ENCODE data around the gene C1QTNF1. TPM values are rescaled to one million over a fixed set of nuclear protein-coding genes. Genes with fewer than 3 reads are reported as not detected.

Gene C1QTNF1
- total RNA-seq, 3 donors from 2014 or later: 16.9 to 33.3 (median 22.1) TPM

DNA sequence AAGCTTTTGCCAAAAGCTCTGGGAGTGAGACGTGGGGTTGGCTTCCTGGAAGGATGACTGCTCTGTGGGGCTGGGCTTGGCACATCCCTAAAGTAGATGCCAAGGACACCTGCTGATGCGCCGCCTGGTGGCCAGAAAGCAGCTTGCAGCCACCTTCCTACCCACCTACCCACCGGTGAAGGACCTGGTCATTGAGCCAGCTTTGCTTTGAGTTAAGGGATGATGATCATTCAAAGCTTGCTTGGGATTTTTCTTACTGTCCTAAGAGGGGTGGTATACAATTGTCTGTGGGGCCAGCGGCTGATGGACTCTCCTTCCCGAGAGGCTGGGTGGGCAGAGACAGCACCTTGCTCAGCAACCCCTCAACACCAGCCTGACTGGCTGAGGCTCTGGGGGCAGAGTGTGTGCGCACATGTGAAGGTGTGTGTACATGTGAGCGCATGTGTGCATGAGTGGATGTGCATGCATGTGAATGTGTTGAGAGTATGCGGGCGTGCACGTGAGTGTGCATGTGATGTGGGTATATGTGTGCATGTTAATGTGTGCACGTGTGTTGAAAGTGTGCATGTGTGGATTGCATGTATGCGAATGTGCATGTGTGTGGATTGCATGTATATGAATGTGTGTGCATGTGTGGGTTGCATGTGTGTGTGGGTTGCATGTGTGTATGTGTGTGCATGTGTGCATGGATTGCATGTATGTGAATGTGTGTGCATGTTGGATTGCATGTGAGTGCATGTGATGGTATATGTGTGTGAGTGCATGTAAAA, 18.6 kb downstream of the C1QTNF1 start:
- TF ChIP-seq, protein P1, sequence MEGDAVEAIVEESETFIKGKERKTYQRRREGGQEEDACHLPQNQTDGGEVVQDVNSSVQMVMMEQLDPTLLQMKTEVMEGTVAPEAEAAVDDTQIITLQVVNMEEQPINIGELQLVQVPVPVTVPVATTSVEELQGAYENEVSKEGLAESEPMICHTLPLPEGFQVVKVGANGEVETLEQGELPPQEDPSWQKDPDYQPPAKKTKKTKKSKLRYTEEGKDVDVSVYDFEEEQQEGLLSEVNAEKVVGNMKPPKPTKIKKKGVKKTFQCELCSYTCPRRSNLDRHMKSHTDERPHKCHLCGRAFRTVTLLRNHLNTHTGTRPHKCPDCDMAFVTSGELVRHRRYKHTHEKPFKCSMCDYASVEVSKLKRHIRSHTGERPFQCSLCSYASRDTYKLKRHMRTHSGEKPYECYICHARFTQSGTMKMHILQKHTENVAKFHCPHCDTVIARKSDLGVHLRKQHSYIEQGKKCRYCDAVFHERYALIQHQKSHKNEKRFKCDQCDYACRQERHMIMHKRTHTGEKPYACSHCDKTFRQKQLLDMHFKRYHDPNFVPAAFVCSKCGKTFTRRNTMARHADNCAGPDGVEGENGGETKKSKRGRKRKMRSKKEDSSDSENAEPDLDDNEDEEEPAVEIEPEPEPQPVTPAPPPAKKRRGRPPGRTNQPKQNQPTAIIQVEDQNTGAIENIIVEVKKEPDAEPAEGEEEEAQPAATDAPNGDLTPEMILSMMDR (IDR thresholded peaks at IDR 0.05): peak; percentile 77
- Histone ChIP-seq H3K4me3 (no peak overlapping the region), H3K36me3 (ENCODE audit: low read depth) (no peaks in the 10 kb centered on the region), H3K4me1 (ENCODE audit: low read depth) (peaks cover 6% of the 10 kb centered on the region), H3K9me3 (no peaks in the 10 kb centered on the region)
- intact Hi-C loops (cut with DNase I, micrococcal nuclease): no loop called here
- ATAC-seq (peak; percentile 87), DNase-seq (peak; percentile 82 to 92 (median 86))

DNA sequence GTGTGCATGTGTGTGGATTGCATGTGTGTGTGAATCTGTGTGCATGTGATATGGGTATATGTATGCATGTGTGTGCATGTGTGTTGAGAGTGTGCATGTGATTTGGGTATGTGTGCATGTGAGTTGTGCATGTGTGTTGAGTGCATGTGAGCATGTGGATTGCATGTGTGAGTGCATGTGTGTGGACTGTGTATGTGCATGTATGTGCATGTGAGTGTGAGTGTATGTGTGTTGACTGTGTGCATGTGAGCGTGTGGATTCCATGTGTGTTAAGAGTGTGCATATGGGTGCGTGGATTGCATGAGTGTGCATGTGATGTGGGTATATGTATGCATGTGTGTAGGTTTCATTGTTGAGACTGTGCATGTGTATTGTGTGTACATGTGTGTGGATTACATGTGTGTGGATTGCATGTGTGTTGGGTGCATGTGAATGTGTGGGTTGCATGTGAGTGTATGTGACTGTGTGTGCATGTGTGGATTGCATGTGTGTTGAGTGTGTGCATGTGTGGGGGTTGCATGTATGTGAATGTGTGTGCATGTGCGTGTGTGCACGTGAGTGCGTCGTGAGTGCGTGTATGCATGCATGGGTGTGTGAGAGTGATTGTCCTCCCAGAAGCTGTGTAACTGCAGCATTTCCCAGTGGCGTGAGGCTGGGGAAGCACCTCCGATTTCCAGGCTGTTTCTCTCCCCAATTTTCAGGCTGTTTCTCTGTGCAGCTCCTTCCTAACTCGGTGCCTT, 19.4 kb downstream of the C1QTNF1 start:
- H3K36me3 ChIP-seq (ENCODE audit: low read depth): no peaks in the 10 kb centered on the region
- peaks cover 6% of the 10 kb centered on the region for H3K4me1 ChIP-seq (ENCODE audit: low read depth)
- ATAC-seq (no peak), DNase-seq (no peak)
- no peaks in the 10 kb centered on the region for H3K9me3 ChIP-seq
- H3K4me3 ChIP-seq: no peak overlapping the region
- intact Hi-C loops (cut with DNase I, micrococcal nuclease): no loop called here
- TF ChIP-seq, protein P1 (IDR thresholded peaks at IDR 0.05): no peak

DNA sequence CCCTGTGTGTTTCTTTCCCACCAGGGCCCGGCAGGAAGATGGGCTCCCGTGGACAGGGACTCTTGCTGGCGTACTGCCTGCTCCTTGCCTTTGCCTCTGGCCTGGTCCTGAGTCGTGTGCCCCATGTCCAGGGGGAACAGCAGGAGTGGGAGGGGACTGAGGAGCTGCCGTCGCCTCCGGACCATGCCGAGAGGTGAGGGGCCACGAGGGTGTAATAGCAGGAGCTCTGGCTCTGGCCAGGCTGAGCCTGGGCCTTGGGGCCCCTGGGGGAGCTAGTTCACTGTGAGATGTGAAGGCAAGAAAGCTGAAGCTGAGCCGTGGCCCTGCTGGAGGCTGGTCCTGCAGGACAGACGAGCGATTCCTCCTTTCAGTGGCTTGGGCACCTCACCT, 20.0 kb downstream of the C1QTNF1 start:
- peak in 1 of 3 donors; percentile 21 for DNase-seq
- ATAC-seq: no peak
- intact Hi-C loops (cut with DNase I, micrococcal nuclease): no loop called here

DNA sequence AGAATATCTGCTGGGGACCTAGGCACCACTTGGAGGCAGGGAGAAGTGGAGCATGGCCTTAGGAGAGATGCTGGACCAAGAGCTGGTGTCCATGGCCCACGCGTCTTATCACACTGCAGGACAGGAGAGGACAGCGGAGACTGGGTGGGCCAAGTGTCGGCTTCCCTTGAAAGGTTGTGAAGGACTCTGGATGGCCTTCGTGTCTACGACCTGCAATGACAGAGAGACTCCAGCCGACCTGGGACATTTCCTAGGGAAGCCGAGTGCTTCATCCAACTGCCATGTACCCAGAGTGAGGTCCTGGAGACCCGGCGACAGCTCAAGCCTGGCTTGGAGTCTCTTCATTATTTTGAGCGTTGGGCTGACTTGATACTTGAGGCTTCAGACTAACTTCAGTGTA, 20.5 kb downstream of the C1QTNF1 start:
- Histone ChIP-seq H3K9me3 (no peaks in the 10 kb centered on the region), H3K4me1 (ENCODE audit: low read depth) (peaks cover 6% of the 10 kb centered on the region), H3K4me3 (no peak overlapping the region), H3K36me3 (ENCODE audit: low read depth) (no peaks in the 10 kb centered on the region)
- intact Hi-C loops (cut with DNase I, micrococcal nuclease): no loop called here
- TF ChIP-seq, protein P1 (IDR thresholded peaks at IDR 0.05): no peak
- ATAC-seq (no peak), DNase-seq (peak in 1 of 3 donors; percentile 23)

More for the DNA sequence above, 20.0 kb downstream of the C1QTNF1 start:
- TF ChIP-seq, protein P1 (IDR thresholded peaks at IDR 0.05): no peak
- Histone ChIP-seq H3K4me3 (no peak overlapping the region), H3K9me3 (no peaks in the 10 kb centered on the region), H3K4me1 (ENCODE audit: low read depth) (peaks cover 6% of the 10 kb centered on the region), H3K36me3 (ENCODE audit: low read depth) (no peaks in the 10 kb centered on the region)

DNA sequence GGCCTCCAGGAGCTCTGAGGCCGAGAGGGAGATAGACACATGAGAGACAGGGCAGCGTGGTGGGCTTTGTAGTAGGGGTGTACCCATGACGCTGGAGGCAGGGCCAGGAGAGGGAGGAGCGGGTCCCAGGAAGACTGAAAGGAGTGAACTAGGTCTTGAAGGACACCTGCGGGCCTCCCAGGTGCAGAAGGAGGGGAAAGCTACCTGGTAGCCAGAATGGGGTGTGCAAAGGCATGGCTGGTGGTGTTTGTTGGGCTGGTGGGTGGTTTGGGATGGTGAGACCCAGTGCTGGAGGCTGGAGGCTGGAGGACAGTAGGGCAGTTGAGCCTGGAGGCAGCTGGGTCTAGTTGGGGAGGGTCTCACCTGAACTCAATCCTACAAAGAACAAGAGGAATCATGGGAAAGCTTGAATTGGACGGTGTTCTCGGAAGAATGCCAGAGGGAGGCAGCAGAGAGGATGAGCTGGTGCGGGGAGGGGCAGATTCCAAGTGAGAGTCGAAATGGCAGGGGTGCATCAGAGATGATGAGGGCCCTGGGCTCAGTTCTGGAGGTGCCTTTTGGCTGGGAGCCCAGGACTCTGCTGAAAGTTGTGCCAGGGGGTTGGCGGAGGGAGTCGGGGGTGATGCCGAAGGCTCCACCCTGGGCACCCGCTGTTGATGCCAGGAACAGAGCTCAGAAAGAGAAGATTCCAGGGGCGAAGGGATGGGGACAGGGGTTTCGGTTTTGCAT, 21.2 kb downstream of the C1QTNF1 start:
- Histone ChIP-seq H3K36me3 (ENCODE audit: low read depth) (no peaks in the 10 kb centered on the region), H3K9me3 (no peaks in the 10 kb centered on the region), H3K4me3 (no peak overlapping the region), H3K4me1 (ENCODE audit: low read depth) (peaks cover 6% of the 10 kb centered on the region)
- intact Hi-C loops (cut with DNase I, micrococcal nuclease): no loop called here
- ATAC-seq (no peak), DNase-seq (peak in 1 of 3 donors; percentile 27)
- TF ChIP-seq, protein P1 (IDR thresholded peaks at IDR 0.05): no peak

All from mucosa of descending colon (tissue), 3 donors.